Stimulated activated CD8-positive, alpha-beta memory T cell treated with anti-CD3 and anti-CD28 coated beads, Interleukin-15, amount 100 ng/mL, for 1 hour (primary cell): ENCODE data around the gene ZNF628.

Source experiments
- DNase-seq: peaks from one replicate; pipeline ENCODE4 v3.0.0-alpha.2; 2020; ENCODE audit warnings: low read depth

Gene ZNF628

DNA sequence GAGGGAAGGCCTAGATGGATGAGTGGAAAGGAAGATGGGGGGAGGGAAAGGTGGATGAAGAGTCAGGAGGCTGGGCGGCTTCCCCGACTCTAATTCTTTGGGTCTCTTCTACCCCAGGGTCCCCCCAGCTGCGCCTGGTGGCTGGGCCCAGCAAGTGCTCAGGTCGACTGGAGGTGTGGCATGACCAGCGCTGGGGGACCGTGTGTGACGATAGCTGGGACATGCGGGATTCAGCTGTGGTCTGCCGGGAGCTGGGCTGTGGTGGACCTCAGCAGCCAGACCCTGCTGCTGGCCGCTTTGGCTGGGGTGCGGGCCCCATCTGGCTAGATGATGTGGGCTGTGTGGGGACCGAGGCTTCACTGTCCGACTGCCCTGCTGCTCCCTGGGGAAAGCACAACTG lies 21.3 kb downstream of the ZNF628 start:
- DNase-seq = no peak

DNA sequence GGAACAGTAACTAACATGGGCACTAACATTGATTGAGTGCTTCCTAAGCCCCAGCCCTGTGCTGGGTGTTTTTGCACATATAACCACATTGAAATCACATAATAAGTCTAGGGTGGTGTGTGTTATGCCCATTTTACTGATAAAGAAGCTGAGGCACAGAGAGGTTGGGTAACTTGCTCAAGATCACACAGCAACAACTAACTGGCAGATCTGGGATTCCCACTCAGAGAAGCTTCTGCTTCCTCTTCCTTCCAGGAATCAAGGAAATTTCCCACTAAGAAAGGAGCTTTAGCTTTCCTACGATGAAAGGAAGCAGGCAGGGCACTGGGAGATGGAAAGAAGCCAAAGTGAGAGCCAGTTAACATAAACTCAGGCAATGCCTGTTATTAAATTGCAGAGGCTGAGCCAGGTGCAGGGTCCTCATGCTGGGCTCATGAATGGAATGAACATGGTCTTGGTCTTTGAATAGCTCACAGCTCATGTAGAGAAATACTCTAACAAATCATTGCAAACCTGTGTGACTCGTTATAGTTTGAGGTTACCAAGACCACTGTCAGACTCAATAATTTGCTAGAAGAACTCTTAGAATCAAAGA lies 21.9 kb downstream of the ZNF628 start:
- DNase-seq = no peak

DNA sequence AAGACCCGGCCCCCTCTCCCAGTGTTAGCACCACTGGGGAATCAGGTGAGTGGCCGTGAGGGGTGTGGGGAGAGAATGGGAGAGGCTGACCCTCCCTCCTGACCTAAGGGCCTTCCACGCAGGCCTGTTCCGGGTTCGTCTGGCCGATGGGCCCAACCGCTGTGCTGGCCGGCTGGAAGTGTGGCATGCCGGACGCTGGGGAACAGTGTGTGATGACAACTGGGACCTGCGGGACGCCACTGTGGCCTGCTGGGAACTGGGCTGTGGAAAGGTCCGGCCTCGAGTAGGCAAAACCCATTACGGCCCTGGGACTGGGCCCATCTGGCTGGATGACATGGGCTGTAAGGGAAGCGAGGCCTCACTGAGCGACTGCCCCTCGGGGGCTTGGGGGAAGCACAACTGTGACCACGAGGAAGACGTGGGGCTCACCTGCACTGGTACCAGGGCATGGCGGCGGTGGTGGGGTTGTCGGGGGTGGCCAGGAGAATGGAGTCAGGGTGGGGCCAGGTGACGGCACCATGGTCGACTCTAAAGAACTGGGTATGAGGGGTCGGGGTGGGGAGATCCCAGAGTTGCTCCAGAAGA lies 24.0 kb downstream of the ZNF628 start:
- no peak for DNase-seq

DNA sequence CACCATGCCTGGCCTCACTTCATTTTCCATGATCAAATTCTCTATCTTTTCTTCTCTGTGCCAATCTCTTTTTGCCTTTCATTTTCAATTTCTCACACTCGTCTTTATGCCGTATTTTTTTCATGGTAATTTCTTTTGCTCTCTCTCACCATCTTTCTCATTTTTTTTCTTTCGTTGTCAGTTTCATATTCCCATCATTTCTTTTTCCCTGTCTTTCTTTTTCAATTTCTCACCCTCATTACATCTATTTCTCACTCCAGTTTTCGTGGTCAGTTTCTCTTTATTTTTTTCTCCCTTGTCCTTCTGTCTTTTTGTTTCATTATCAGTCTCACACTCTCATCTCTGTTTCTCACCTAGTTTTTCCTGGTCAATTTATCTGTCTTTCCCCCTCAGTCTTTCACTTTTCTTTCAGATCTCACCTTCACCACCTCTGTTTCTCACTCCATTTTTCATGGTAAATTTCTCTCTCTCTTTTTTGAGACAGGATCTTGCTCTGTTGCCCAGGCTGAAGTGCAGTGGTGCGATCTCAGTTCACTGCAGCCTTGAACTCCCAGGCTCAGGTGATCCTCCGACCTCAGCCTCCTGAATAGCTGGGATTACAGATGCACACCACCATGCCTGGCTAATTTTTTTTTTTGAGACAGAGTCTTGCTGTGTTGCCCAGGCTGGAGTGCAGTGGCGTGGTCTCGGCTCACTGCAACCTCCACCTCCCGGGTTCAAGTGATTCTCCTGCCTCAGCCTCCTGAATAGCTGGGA lies 26.0 kb downstream of the ZNF628 start:
- DNase-seq = no peak

DNA sequence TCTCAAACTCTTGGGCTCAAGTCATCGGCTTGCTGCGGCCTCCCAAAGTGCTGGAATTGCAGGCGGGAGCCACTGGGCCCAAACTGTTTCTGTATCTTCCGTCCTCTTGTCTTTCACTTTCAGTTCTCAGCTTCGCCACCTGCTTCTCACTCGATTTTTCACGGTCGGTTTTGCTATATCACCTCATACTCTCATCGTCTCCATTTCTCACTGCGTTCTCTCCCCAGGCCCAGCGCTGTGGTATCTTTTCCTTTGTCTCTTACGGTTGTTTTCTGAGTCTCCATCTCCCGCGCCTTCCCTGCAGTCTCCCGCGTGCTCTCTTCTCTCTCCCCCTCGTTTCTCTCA lies 26.7 kb downstream of the ZNF628 start:
- DNase-seq = no peak

DNA sequence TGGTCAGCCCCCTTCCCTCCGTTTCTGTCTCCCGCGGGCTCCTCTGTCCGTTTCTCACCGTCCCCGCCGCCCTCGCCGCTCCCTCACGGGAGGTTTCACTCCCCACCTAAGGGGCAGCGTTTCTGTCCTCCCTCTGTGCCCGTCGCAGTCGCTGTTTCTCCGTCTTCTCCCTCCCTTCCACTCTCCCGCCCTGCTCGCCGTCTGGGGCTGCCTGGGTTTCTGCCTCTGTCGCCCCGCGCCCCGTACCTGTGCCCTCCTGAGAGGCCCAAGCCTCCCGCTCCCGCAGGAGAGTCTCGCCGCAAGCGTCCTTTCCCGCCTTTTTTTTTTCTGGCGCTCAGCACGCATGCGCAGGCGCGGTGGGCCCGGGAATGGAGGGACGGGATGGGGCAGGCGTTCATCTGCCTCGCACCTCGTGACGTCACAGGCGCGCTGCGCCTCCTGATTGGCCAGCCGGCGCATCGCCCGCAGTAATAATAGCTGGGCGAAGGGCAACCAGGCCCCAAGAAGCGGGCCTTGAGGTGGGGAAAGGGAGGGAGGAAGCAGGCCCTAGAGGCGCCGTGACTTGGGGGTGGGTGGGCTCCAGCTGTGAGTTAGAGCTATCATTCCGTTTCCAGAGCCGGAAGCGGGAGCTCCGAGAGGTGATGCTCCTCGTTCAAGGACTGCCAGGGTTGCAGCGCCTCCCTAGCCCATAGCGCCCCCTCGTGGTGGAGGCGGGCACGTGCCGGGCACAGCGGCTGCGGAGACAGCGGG lies 27.3 kb downstream of the ZNF628 start:
- DNase-seq = peak; percentile 89

DNA sequence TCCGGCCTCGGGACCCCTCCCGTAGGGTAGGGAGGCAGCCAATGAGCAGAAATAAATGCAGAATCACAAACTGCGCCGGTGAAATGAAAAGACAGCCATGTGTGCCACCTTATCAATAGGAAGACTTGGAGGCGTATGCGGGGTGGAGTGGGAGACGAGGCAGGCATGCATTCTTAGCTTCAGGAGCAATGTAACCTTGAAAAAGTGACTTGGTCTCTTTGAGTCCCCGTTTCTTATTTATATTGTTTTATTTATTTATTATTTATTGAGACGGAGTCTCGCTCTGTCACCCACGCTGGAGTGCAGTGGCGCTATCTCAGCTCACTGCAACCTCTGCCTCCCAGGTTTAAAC lies 27.8 kb downstream of the ZNF628 start:
- DNase-seq = no peak

DNA sequence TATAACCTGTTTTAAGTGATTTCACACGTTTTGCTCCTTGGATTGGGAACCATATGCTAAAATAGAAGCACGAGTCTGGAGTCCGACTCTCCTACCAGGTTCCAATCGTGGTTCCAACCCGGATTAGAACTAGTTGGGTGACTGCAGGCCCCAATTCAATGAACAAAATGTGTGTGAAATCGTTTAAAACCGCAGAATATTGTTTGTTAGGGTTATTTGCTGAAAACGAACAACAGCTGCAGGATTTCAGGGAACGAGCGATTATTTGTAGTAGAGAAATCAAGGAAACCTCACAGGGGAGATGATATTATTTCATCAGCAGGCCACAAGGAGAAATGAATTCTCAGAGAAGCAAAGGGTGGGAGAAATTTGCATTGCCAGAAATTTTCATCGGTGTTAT lies 28.6 kb downstream of the ZNF628 start:
- DNase-seq = no peak

DNA sequence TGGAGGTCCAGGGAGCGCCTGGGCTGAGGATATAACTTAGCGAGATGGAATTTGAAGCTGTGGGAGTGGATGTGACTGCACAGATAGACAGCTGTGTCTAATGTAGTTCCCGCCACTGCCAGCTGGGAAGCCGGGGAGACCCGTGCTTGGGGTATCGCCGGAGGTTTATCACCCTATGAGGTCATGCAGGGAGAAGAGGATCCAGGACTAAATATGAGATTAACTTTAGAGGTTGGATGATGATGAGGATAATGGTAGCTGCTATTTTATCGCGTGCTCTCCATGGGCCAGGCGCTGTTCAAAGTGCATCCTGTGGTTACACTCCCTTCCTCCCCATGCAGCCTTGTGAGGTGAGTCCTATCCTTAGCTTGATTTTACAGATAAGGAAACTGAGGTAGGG lies 31.7 kb downstream of the ZNF628 start:
- no peak for DNase-seq

DNA sequence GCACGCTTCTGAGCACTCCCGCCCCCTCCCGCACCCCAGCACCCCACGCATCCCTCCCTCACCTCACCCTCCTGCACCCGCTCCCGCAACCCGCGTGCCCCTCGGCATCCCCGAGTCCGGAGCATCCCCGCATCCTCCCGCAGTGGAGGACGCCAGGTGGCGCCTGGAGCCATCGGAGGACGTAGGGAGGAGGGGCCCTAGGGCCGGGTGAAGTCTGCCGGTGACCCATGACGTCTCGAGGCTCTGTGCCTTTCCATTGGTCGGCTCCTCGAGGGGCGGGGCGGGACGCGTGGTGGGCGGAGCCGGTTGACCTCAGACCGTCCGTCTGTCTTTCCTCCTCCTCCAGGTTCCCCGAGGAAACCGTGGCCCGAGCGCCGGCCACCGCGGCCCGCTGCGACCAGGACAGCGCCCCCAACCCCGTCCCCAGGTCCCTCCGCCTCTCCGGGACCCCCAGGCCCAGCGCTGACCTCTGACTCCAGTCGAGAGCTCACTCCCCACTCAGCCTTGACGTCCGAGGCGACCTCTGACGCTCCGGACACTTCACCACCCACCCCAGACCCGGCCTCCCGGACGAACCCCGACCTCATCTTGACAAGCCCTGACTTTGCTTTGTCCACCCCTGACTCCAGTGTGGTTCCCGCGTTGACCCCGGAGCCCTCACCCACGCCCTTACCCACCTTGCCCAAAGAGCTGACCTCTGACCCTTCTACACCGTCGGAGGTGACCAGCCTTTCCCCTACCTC lies 40.6 kb downstream of the ZNF628 start:
- DNase-seq = peak; percentile 84

DNA sequence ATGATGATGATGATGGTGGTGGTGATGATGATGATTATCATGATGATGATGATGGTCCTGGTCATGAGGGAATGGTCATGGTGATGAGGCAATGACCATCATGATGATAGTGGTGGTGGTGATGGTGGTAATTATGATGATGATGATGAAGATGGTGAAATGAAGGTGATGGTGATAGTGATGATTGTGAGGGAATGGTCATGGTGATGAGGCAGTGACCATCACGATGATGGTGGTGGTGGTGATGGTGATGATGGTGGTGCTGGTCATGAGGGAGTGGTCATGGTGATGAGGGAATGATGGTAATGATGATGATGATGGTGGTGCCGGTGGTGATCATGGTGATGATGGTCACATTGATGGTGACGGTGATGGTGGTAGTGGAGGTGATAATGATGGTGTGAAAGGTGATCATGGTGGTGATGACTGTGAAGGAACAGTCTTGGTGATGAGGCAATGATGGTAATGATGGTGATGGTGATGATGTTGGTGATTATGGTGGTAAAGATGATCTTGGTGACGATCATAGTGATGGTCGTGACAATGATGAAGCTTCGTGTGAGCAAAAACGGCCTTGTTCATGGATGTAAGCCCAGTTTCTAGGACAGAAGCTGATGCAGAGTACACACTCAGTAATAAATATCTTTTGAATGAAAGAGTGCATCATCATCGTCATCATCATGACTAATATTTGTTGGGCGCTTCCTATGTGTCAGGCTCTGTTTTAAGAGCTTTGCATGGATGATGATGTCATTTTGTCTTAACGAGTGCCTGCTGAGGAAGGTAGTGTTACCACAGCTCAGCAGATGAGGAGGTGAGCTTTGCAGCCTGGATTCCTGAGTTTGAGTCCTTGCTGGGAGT lies 43.3 kb downstream of the ZNF628 start:
- no peak for DNase-seq

DNA sequence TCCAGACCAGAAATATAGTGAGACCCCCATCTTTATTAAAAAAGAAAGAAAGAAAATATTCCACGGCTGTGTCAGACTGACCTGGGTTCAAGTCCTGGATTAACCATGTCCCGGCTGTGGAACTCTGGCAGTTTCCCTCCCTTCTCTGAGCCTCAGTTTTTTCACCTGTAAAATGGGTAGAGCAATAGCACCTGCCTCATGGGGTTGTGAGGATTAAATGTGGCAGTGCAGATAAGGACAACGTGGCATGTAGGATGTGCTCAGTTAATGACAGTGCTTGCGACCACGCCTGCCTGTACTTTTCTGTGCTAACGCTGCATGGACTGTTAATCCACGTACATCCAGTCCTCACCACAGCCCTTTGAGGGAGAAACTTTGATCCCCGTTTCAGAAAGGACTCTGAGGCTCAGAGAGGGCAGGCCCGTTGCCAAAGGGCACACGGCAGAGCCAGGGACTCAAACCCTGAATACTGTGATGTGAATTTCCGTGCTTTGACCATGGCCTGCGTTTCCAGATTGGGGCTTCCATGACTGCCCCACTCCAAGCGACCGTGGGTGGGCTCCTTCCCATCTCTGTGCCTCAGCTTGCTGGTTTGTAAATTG lies 44.4 kb downstream of the ZNF628 start:
- DNase-seq = no peak

DNA sequence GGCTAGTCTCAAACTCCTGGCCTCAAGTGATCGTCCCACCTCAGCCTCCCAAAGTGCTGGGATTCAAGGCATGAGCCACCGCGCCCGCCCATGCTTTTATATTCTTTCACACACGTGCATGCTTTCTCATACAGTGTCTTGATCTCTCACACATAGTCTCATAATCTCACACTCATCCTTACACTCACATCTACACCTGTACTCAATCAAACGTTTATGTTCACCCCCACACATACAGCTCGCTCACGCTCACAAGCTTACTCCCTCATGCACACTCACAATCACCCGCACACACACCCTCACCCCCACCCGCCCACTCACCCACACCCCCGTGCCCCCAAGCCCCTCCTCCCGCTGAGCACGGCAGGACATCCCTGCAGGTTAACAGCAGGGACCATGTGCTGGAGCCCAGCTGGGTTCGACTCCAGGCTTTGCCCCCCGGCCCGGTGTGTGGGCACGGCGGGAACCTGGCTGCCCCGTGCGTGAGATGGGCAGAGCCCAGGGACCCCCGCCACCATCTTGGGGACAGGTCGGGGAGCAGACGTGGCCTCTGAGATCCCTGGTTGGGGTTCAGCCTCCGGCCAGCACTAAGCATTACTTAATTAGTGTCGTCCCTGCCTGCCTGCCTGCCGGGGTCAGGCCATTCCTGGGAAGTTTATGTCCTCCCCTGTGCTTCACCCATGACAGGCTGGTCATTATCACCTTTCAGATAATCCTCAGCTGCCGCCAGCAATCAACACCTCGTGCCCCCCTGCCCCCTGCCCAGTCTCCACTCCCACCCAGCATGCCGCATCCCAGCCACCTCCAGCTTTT lies 49.1 kb downstream of the ZNF628 start:
- DNase-seq = no peak

DNA sequence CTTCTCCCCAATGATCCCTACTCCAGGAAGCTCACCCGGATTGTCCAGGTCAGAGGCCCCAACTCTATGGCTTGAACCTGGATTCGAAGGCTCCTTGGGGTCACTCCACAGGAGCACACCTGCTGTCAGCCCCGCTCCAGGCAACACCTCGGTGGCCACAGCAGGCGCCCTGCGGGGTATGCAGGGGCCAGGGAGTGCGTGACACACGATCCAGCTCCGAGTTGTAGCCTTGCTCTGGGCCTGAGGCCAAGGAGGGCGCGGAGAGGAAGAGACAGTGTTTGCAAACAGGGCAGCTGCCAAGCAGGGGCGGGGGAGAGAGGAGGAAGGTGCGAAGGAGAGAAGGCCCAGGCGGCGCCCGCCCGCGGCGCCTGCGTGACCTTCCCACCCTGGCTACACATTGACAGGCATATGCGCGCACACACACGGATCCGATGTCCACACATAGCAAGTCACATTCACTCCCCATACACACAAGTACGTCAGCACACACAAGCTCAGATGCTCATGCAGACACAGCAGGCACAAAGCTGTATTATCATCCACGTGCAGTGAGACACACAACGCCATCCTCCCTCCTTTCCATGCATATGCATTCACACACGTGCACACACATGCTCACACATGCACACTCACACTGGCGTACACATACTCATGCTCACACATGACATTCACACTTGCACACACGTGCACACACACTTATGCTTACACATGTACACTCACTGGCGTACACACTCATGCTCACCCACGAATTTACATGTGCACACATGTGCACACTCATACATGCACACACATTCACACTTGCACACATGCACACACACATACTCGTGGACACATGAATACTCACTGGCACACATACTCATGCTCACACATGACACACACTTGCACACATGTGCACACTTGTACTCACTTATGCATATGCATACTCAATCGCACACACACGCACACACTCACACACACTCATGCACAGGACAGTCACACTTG lies 50.1 kb downstream of the ZNF628 start:
- DNase-seq = no peak

DNA sequence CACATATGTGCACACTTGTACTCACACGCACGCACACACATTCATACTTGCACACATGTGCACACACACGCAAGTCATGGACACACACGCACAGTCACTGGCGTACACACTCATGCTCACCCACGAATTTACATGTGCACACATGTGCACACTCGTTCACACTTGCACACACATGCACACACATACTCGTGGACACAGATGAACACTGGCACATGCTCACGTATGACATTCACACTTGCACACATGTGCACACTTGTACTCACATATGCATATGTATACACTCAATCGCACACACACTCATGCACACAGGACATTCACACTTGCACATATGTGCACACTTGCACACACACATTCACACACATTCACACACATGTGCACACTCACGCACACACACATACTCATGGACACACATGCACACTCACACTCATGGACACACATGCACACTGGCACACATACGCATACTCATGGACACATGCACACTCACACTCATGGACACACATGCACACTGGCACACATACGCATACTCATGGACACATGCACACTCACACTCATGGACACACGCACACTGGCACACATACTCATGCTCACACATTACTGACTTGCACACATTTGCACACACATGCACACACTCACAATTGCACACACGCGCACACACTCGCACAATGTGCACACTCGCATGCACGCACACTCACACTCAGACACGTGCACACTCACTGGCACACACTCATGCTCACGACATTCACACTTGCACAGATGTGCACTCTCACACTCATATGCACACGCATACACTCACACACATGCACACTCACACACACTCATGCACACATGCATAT lies 51.0 kb downstream of the ZNF628 start:
- no peak for DNase-seq

DNA sequence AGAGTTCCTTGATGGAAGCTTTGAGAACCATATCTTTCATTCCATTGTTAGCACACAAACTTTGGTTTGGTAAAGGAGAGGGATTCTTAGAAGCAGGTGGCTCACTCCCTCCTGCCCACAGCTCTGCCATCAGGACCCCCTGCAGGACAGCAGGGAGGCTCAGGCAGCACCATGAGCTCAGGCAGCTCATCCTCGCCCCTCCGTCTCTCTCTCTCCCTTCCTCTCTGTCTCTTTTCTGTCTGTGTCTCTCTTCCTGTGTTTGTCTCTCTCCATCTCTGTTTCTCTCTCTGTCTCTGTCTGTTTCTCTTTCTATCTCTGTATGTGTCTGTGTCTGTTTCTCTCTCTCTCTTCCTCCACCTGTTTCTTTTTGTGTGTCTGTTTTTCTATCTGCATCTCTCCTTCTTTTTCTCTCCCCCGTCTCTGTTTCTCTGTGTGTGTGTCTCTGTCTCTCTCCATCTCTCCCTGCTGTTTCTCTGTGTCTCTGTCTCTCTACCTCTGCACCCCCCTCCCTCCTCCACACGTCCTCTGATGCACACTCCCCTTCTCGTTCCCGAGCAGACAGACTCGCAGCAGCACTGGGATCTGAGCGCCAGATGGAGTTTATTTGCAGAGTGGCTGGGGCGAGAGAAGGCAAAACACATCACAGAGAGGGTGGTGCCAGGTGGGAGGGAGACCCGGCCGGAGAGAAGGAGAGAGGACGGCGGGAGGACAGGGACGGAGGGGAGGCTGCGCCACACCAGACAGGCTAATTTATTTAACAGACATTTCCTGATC lies 51.8 kb downstream of the ZNF628 start:
- no peak for DNase-seq

DNA sequence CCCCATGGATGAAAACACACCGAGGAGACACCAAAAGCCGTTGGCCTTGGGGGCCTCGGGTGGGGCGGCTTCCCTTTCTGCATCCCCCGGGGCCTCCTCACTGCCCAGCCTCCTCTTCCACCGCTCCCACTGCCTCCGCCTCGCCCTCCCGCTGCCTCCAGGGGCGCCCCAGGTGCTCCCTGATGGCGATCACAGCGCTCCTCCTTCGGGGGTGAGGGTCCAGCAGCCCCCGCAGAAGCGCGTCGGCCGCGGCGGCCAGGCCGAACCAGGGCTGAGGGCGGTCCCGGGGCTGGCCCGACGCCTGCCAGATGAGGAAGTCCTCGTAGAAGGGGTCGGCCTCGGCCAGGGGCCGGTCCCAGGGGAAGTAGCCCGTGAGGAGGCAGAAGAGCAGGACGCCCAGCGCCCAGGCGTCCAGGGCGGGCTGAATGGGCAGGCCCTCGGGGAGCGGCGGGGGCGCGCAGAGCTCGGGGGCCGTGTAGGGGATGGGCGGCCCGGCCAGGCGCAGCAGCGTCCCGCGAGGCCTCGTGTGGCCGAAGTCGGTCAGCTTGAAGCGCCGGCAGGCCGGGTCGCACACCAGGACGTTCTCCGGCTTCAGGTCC lies 53.3 kb downstream of the ZNF628 start:
- no peak for DNase-seq
